Ovary (tissue), 9 donors: ENCODE results near the gene MMP14. TPM values are rescaled to one million over a fixed set of nuclear protein-coding genes. Genes with fewer than 3 reads are reported as not detected.

ENCODE experiments used
- DNase-seq, 5 donors: peaks; one replicate each; pipeline ENCODE4 v3.0.0-alpha.2; 2019 to 2020
- H3K27ac ChIP-seq, 2 donors: fragments of 200-600 bp; one replicate each; pipeline versions ENCODE4 v1.5.1 to v1.8.0; 2019 to 2022
- H3K27me3 ChIP-seq: fragments of 200-600 bp; one replicate; pipeline ENCODE4 v1.8.0; 2022
- H3K36me3 ChIP-seq: fragments of 200-600 bp; sonication (generic); one replicate; pipeline ENCODE4 v1.5.1; 2019
- H3K4me1 ChIP-seq: one replicate; pipeline ENCODE4 v1.8.1; 2013; ENCODE audit warnings: mild to moderate bottlenecking, moderate library complexity; ENCODE audit not compliant: insufficient read depth
- H3K4me3 ChIP-seq: fragments of 200-600 bp; sonication (generic); one replicate; pipeline ENCODE4 v1.5.1; 2017
- H3K9me3 ChIP-seq, 2 donors: fragments of 200-600 bp in 1 of 2; sonication (generic) in 1 of 2; one replicate each; pipeline versions ENCODE4 v1.5.1 to v1.8.1; 2013 to 2019; ENCODE audit warnings: mild to moderate bottlenecking in 1 of 2, moderate library complexity in 1 of 2
- CTCF ChIP-seq, 3 donors: fragments of 450-650 bp in 2 of 3; fragments of 200-600 bp in 1 of 3; IDR thresholded peaks; one replicate each; pipeline versions ENCODE4 v1.5.1 to v1.8.0; 2016 to 2022; ENCODE audit warnings: antibody characterized with exemption in 3 of 3, mild to moderate bottlenecking in 1 of 3
- EP300 ChIP-seq: sonication (generic); formaldehyde crosslinking; IDR thresholded peaks from one replicate; pipeline ENCODE4 v1.6.1; 2017; ENCODE audit warnings: antibody characterized with exemption
- POLR2A ChIP-seq: fragments of 450-650 bp; IDR thresholded peaks from one replicate; pipeline ENCODE4 v1.6.1; 2017; ENCODE audit warnings: antibody characterized with exemption, mild to moderate bottlenecking, moderate library complexity
- WGBS, 3 donors: extraction: QIAGEN DNeasy Blood & Tissue Kit in 1 of 3; methylation state at CpG; one replicate each; pipeline versions ENCODE4 v1.1.5 to v1.1.7; 2013 to 2017; 5-methylcytosine and 5-hydroxymethylcytosine counted together
- intact Hi-C, 4 donors: fragments of 100-400 bp; cut with DNase I; formaldehyde crosslinking; loops; one replicate each; pipeline versions ENCODE4 v1.11.0 to v1.15.1; 2022 to 2023
- polyA plus RNA-seq, 2 donors: library from polyadenylated mRNA; stranded (reverse); fragments of 200-250 nt in 1 of 2; fragments of 350-450 nt in 1 of 2; fragmentation: Illumina TruSeq in 1 of 2; extraction: RNeasy Lipid Tissue Mini Kit (QIAGEN cat#74804) in 1 of 2; gene quantifications; one replicate each; pipeline ENCODE4 v1.2.3, GENCODE V29; 2013 to 2014
- total RNA-seq, 7 donors: library from RNA; depleted of rRNA in 2 of 7; stranded (reverse); fragments of >200 nt in 2 of 7; fragmentation: NEBNext Ultra II Directional in 3 of 7; extraction: Animal tissue kit (Norgen Biotek cat#: 25700) in 3 of 7; gene quantifications; one replicate each; pipeline versions ENCODE4 v1.1.0 to v1.2.4, GENCODE V29; 2016 to 2023
- donor health status: DM: no; HTN: no; CAD: no; lungs with moderate emphysema.
- donor health status: DM: no; HTN: no; CAD: no.
- donor health status: Bipolar disorder and iron deficiency.
- donor health status: DM: yes; HTN: yes; CAD: no.
- donor health status: DM: no; HTN: no; CAD: no.
- donor health status: DM: yes; HTN: yes; CAD: no.

The MMP14 gene
- total and polyA plus RNA-seq, 9 donors, result 70.0 to 267 (median 156) TPM

- H3K4me1 ChIP-seq, result no peaks in the 10 kb centered on the region
- H3K9me3 ChIP-seq, result no peaks in the 10 kb centered on the region
- H3K27ac ChIP-seq, result no peak overlapping the region
- intact Hi-C loops, result no loop called here
- TF ChIP-seq CTCF (IDR thresholded peaks at IDR 0.05), result no peak
- no peak for TF ChIP-seq EP300
- TF ChIP-seq POLR2A, result no peak
- H3K36me3 ChIP-seq, result no peaks in the 10 kb centered on the region
- no peak overlapping the region for H3K4me3 ChIP-seq
- H3K27me3 ChIP-seq, result no peaks in the 10 kb centered on the region
- DNase-seq, result no peak
- WGBS, 3 donors, result 44 to 75% (median 63%) methylated on average over 2 of the region's 2 CpGs
These were observed 37.9 kb upstream of the MMP14 start for GRCh38 chr14:22798528-22798927.

- Histone ChIP-seq H3K27me3 (no peaks in the 10 kb centered on the region), H3K36me3 (no peaks in the 10 kb centered on the region), H3K27ac (no peak overlapping the region), H3K9me3 (no peaks in the 10 kb centered on the region), H3K4me1 (no peaks in the 10 kb centered on the region), H3K4me3 (no peak overlapping the region)
- WGBS, 3 donors, result 82 to 93% (median 92%) methylated on average over 10 of the region's 10 CpGs
- intact Hi-C loops, result no loop called here
- TF ChIP-seq EP300 (no peak), CTCF (IDR thresholded peaks at IDR 0.05) (no peak), POLR2A (no peak)
- DNase-seq, result no peak
These were observed 36.0 kb upstream of the MMP14 start for GRCh38 chr14:22800346-22800745.

- no peaks in the 10 kb centered on the region for H3K4me1 ChIP-seq
- TF ChIP-seq POLR2A (no peak), CTCF (IDR thresholded peaks at IDR 0.05) (no peak), EP300 (no peak)
- H3K4me3 ChIP-seq, result no peak overlapping the region
- H3K9me3 ChIP-seq, result no peaks in the 10 kb centered on the region
- intact Hi-C loops, result no loop called here
- no peaks in the 10 kb centered on the region for H3K27me3 ChIP-seq
- no peaks in the 10 kb centered on the region for H3K36me3 ChIP-seq
- no peak overlapping the region for H3K27ac ChIP-seq
- no peak for DNase-seq
- WGBS, 3 donors, result 72 to 81% (median 73%) methylated on average over 8 of the region's 8 CpGs
These were observed 34.7 kb upstream of the MMP14 start for GRCh38 chr14:22801716-22802115.

- 82 to 86% (median 84%) methylated on average over 12 of the region's 12 CpGs for WGBS, 3 donors
- Histone ChIP-seq H3K4me3 (no peak overlapping the region), H3K27me3 (no peaks in the 10 kb centered on the region), H3K36me3 (no peaks in the 10 kb centered on the region), H3K27ac (no peak overlapping the region), H3K4me1 (no peaks in the 10 kb centered on the region), H3K9me3 (no peaks in the 10 kb centered on the region)
- intact Hi-C loops, result no loop called here
- TF ChIP-seq POLR2A (no peak), CTCF (IDR thresholded peaks at IDR 0.05) (no peak), EP300 (no peak)
- DNase-seq, result no peak
These were observed 33.3 kb upstream of the MMP14 start for GRCh38 chr14:22802860-22803686.
